Mucosa of stomach (tissue), 1 donor: Measurements from ENCODE around the gene CCDC50.

Source experiments
- H3K27me3 ChIP-seq: one replicate; pipeline ENCODE4 v1.7.0; 2013; ENCODE audit warnings: mild to moderate bottlenecking, low read length; ENCODE audit not compliant: control insufficient read depth, insufficient read depth
- H3K36me3 ChIP-seq: one replicate; pipeline ENCODE4 v1.7.0; 2013; ENCODE audit warnings: low read length; ENCODE audit not compliant: control insufficient read depth, insufficient read depth
- H3K4me1 ChIP-seq: one replicate; pipeline ENCODE4 v1.7.0; 2013; ENCODE audit warnings: mild to moderate bottlenecking, low read length; ENCODE audit not compliant: control insufficient read depth, insufficient read depth
- H3K4me3 ChIP-seq: one replicate; pipeline ENCODE4 v1.7.0; 2013; ENCODE audit warnings: low read length
- H3K9ac ChIP-seq: one replicate; pipeline ENCODE4 v1.7.0; 2013; ENCODE audit warnings: mild to moderate bottlenecking, low read length, moderate library complexity
- H3K9me3 ChIP-seq: one replicate; pipeline ENCODE4 v1.7.0; 2013; ENCODE audit warnings: mild to moderate bottlenecking, low read length, moderate library complexity; ENCODE audit not compliant: control insufficient read depth
- donor health status: Pancreatic carcinoma.

Gene CCDC50

GRCh38 chr3:191355406-191355805, 26.2 kb downstream of the CCDC50 start:
- no peak overlapping the region for H3K4me3 ChIP-seq
- peaks cover 10% of the 10 kb centered on the region for H3K4me1 ChIP-seq
- no peaks in the 10 kb centered on the region for H3K9me3 ChIP-seq
- no peaks in the 10 kb centered on the region for H3K27me3 ChIP-seq
- no peak overlapping the region for H3K9ac ChIP-seq
- H3K36me3 ChIP-seq = no peaks in the 10 kb centered on the region

GRCh38 chr3:191356631-191357439, 27.6 kb downstream of the CCDC50 start:
- Histone ChIP-seq H3K27me3 (no peaks in the 10 kb centered on the region), H3K9ac (no peak overlapping the region), H3K9me3 (no peaks in the 10 kb centered on the region), H3K36me3 (peaks cover 7% of the 10 kb centered on the region), H3K4me3 (no peak overlapping the region), H3K4me1 (peaks cover 6% of the 10 kb centered on the region)

GRCh38 chr3:191357909-191358308, 28.7 kb downstream of the CCDC50 start:
- H3K4me1 ChIP-seq = peaks cover 3% of the 10 kb centered on the region

GRCh38 chr3:191358929-191359328, 29.7 kb downstream of the CCDC50 start:
- H3K9me3 ChIP-seq = no peaks in the 10 kb centered on the region
- H3K4me3 ChIP-seq = no peak overlapping the region
- H3K27me3 ChIP-seq = no peaks in the 10 kb centered on the region
- peaks cover 3% of the 10 kb centered on the region for H3K4me1 ChIP-seq
- no peak overlapping the region for H3K9ac ChIP-seq
- peaks cover 7% of the 10 kb centered on the region for H3K36me3 ChIP-seq

More at GRCh38 chr3:191357909-191358308, 28.7 kb downstream of the CCDC50 start:
- peaks cover 7% of the 10 kb centered on the region for H3K36me3 ChIP-seq
- H3K9me3 ChIP-seq = no peaks in the 10 kb centered on the region
- H3K27me3 ChIP-seq = no peaks in the 10 kb centered on the region
- H3K4me3 ChIP-seq = no peak overlapping the region
- H3K9ac ChIP-seq = no peak overlapping the region

GRCh38 chr3:191360620-191361019, 31.4 kb downstream of the CCDC50 start:
- Histone ChIP-seq H3K9ac (no peak overlapping the region), H3K4me3 (no peak overlapping the region), H3K27me3 (no peaks in the 10 kb centered on the region), H3K9me3 (no peaks in the 10 kb centered on the region), H3K36me3 (peaks cover 7% of the 10 kb centered on the region), H3K4me1 (peaks cover 3% of the 10 kb centered on the region)

- Histone ChIP-seq H3K4me1 (peaks cover 3% of the 10 kb centered on the region), H3K9ac (no peak overlapping the region), H3K9me3 (no peaks in the 10 kb centered on the region), H3K27me3 (no peaks in the 10 kb centered on the region), H3K36me3 (peaks cover 7% of the 10 kb centered on the region), H3K4me3 (no peak overlapping the region)
Observed at GRCh38 chr3:191361456-191361855, 32.3 kb downstream of the CCDC50 start.

- Histone ChIP-seq H3K9ac (no peak overlapping the region), H3K27me3 (no peaks in the 10 kb centered on the region), H3K4me1 (peaks cover 2% of the 10 kb centered on the region), H3K9me3 (no peaks in the 10 kb centered on the region), H3K4me3 (no peak overlapping the region), H3K36me3 (peaks cover 7% of the 10 kb centered on the region)
Observed at GRCh38 chr3:191362037-191362436, 32.8 kb downstream of the CCDC50 start.

GRCh38 chr3:191362524-191363090, 33.4 kb downstream of the CCDC50 start:
- H3K27me3 ChIP-seq = no peaks in the 10 kb centered on the region
- H3K4me3 ChIP-seq = no peak overlapping the region
- no peaks in the 10 kb centered on the region for H3K9me3 ChIP-seq
- no peaks in the 10 kb centered on the region for H3K4me1 ChIP-seq
- H3K9ac ChIP-seq = no peak overlapping the region
- peaks cover 7% of the 10 kb centered on the region for H3K36me3 ChIP-seq

- H3K9ac ChIP-seq = no peak overlapping the region
- no peak overlapping the region for H3K4me3 ChIP-seq
- H3K9me3 ChIP-seq = no peaks in the 10 kb centered on the region
- no peaks in the 10 kb centered on the region for H3K4me1 ChIP-seq
- no peaks in the 10 kb centered on the region for H3K27me3 ChIP-seq
- H3K36me3 ChIP-seq = peaks cover 7% of the 10 kb centered on the region
Observed at GRCh38 chr3:191363221-191363620, 34.0 kb downstream of the CCDC50 start.

- no peak overlapping the region for H3K4me3 ChIP-seq
- no peaks in the 10 kb centered on the region for H3K9me3 ChIP-seq
- no peaks in the 10 kb centered on the region for H3K27me3 ChIP-seq
- H3K36me3 ChIP-seq = no peaks in the 10 kb centered on the region
- H3K9ac ChIP-seq = no peak overlapping the region
- H3K4me1 ChIP-seq = no peaks in the 10 kb centered on the region
Observed at GRCh38 chr3:191366675-191367074, 37.5 kb downstream of the CCDC50 start.

- Histone ChIP-seq H3K27me3 (no peaks in the 10 kb centered on the region), H3K4me3 (no peak overlapping the region), H3K9ac (no peak overlapping the region), H3K36me3 (no peaks in the 10 kb centered on the region), H3K9me3 (no peaks in the 10 kb centered on the region), H3K4me1 (no peaks in the 10 kb centered on the region)
Observed at GRCh38 chr3:191368755-191369615, 39.8 kb downstream of the CCDC50 start.

GRCh38 chr3:191369616-191370010, 40.4 kb downstream of the CCDC50 start:
- H3K4me1 ChIP-seq = no peaks in the 10 kb centered on the region
- H3K27me3 ChIP-seq = no peaks in the 10 kb centered on the region
- no peaks in the 10 kb centered on the region for H3K9me3 ChIP-seq
- H3K4me3 ChIP-seq = no peak overlapping the region
- H3K36me3 ChIP-seq = no peaks in the 10 kb centered on the region
- H3K9ac ChIP-seq = no peak overlapping the region
